LNCaP clone FGC (cell line): ENCODE measurements around the gene COX18.

Source experiments
- DNase-seq: peaks from one replicate; pipeline ENCODE4 v3.0.0-alpha.2; 2011; ENCODE audit warnings: low read depth
- H3K4me3 ChIP-seq: 2 replicates; pipeline ENCODE4 v1.5.1; 2011; ENCODE audit warnings: mild to moderate bottlenecking, low read depth, low read length, control low read depth
- CTCF ChIP-seq: IDR thresholded peaks from 2 replicates; pipeline ENCODE4 v1.5.1; 2012; ENCODE audit warnings: mild to moderate bottlenecking; ENCODE audit not compliant: control insufficient read depth, insufficient read depth; ENCODE audit errors: extremely low read depth

COX18 gene

GRCh38 chr4:73098016-73098415, 28.5 kb upstream of the COX18 start:
- TF ChIP-seq CTCF = no peak
- H3K4me3 ChIP-seq = no peak overlapping the region
- no peak for DNase-seq

GRCh38 chr4:73092868-73093267, 23.4 kb upstream of the COX18 start:
- DNase-seq = no peak
- no peak overlapping the region for H3K4me3 ChIP-seq
- TF ChIP-seq CTCF = no peak

DNA sequence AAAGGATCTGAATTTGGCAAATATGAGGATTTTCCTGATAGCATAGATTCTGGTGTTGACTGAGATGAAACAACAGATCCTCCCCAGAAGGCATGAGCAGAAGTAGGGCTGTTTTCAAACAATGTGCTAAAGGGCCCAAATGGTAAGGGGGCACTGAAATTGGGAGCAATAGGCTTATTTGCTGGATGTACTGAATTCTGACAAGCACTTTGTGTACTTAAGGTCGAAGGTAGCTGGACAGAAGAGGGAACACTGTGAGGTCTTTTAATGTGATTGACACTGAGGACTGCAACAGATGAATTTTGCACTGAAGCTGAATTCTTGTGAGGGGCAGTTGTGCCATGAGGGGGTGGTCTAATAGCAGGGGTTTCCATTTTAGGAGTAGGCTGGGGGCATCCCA, 21.2 kb upstream of the COX18 start:
- no peak for TF ChIP-seq CTCF
- no peak overlapping the region for H3K4me3 ChIP-seq
- no peak for DNase-seq

GRCh38 chr4:73087871-73088270, 18.4 kb upstream of the COX18 start:
- no peak for DNase-seq
- no peak for TF ChIP-seq CTCF
- no peak overlapping the region for H3K4me3 ChIP-seq

DNA sequence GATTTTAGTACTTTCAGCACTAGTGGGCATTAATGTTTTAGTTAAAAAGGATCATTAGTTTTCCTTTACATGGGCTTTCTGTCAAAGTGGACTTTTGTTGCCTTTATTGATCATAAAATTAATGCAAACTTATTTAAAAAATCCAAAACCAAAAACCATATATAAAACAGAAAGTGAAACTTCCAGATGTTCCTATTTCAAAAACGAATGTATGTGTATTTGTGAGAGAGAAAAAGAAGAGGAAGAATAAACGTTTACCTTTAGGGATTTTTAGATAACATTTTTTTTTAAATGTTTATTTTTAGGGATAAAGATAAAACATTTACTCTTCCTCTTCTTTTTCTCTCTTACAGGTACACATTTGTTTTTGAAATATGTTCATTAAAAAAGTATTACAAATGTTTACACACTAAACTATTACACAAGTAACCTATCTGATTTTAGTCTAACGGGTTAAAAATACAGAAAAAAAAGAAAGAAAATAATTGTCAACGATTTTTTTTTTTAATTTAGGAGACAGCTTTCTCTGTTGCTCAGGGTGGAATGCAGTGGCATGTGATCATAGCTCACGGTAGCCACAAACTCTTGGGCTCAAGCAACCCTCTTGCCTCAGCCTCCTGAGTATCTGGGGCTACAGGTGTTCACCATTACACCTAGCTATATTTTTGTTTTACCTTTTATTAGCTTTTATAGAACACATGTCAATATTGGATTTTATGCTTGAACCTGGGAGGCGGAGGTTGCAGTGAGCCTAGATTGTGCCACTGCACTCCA, 16.8 kb upstream of the COX18 start:
- no peak for DNase-seq
- TF ChIP-seq CTCF = no peak
- H3K4me3 ChIP-seq = no peak overlapping the region

GRCh38 chr4:73080789-73081188, 11.3 kb upstream of the COX18 start:
- DNase-seq = no peak
- TF ChIP-seq CTCF = no peak
- no peak overlapping the region for H3K4me3 ChIP-seq

DNA sequence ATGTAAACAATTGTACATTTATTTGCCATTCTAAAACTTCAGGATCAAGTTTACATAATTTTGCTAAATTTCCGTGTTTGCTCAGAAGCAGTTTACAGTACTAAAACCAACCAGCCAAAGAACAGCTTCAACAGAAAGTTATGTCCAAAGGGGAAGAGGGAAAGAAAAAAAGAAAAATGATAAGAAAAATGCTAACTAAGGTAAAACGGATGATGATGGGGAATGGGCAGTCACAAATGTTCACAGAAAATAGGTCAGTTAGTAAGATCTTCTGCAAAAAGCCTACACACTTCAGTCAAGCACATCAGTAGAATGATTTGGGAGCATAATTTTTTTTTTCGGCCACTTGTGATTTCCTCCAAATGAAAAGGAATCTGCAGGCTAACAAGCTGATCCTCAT, 6.3 kb upstream of the COX18 start:
- no peak for DNase-seq
- TF ChIP-seq CTCF = no peak
- no peak overlapping the region for H3K4me3 ChIP-seq
